Kidney capillary endothelial cell (primary cell): Measurements from ENCODE around the gene ZNF556.

Experiments
- DNase-seq: peaks from one replicate; pipeline ENCODE4 v3.0.0-alpha.2; 2018; ENCODE audit warnings: low spot score

The ZNF556 gene

GRCh38 chr19:2867025-2867991 is at the start of gene ZNF556:
TSS of gene ZNF556 (plus strand) at chr19:2867335. CDS start at chr19:2867422, 87 bp downstream.
- DNase-seq, result no peak

DNA sequence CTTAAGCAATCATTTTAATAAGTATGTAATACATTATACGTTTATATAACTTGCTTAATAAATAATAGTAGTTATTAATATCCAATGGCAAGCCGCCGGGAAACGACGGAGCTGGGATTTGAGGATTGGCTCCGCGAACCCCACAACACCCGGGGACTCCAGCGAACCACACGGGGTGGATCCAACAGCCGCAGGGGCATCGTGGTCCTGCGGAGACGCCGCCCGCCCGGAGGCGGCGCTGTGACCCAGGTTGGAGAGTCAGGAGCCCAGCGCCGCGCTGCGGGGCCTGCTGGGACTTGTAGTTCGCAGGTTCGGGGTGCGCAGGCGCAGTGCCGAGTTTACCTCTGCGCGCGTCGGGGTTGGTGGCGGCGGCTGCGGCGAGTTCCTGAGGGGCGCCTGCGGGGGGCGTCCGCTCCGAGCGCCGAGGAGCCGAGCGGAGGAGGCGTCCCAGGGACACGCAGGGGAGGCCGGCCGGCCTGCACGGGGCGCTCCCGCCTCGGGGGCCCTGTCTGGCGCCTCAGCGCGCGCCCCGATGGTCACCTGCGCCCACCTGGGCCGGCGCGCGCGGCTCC is 47.5 kb upstream of the ZNF556 start, which contains the start of gene ZNF554:
Gene ZNF554 (plus strand): TSS at position 329 of the 572 bp plus-strand sequence. CDS start 204 bp downstream, at position 533.
- peak; percentile 95 for DNase-seq

DNA sequence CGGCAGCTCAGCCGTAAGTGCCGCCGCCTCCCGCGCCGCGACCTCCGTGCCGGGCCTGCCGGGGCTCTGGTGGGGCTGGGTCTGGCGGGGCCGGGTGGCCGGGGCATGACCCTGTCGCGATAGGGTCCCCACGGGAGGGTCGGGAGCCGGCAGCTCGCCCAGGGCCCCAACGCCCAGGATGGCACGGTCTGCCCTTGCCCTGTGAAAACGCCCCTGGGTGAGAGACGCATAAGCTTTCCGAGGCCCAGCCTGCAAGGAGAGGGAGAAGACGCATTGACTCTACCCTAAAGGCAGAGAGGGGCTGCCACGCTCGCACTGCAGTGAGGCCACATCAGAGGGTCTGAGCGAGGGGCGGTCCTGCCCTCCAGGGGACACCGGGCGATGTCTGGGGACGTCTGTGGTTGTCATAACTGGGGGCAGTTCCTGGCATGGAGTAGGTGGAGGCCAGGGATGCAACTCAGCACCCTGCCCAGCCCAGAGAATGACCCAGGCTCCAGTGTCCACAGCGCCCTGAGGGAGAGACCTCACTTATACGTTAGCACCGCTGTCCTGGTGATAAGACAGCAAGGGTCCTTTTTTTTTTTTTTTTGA is 46.9 kb upstream of the ZNF556 start:
- DNase-seq, result no peak

DNA sequence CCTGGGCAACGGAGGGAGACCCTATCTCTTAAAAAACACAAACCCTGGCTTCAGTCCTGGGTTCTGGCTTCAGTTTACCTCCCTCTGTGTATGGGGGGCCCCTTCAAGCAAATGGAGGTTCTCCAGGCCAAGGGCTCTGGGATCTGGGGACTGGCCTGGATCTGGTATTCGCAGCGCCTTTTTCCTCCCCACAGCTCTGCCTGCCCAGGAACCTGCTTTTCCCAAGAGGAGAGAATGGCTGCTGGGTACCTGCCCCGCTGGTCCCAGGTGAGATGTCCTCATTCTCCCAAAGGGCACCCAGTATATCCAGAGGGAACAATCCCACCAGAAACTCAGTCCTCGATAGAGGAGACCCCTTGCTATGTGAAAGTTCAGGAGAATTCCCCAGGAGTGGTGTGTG is 44.3 kb upstream of the ZNF556 start:
- DNase-seq, result no peak

GRCh38 chr19:2823646-2824045 is 43.5 kb upstream of the ZNF556 start:
- DNase-seq, result no peak

DNA sequence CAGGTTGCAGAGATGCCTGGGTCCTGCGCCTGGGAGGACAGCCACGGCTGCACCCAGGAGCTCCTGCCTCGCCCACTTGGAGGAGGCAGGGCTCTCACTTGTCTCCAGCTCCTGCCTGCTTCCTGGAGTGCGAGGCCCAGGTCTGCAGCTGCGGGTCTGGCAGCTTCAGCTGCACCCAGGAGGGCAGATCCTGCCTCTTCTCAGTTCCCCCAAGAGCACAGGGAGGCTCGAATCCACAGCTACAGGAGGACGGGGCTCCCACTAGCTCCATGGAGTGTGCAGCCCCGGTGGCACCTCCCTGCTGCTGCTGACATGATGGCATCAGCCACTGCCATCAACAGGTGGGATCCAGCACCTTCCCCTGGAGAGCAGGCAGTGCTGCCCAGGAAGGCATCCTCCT is 43.0 kb upstream of the ZNF556 start:
- no peak for DNase-seq

- DNase-seq, result no peak
Measured at GRCh38 chr19:2827022-2827421, 40.1 kb upstream of the ZNF556 start.

- DNase-seq, result no peak
Measured at GRCh38 chr19:2827840-2828489, 39.2 kb upstream of the ZNF556 start.

- DNase-seq, result no peak
Measured at GRCh38 chr19:2834294-2834871, 32.8 kb upstream of the ZNF556 start.

DNA sequence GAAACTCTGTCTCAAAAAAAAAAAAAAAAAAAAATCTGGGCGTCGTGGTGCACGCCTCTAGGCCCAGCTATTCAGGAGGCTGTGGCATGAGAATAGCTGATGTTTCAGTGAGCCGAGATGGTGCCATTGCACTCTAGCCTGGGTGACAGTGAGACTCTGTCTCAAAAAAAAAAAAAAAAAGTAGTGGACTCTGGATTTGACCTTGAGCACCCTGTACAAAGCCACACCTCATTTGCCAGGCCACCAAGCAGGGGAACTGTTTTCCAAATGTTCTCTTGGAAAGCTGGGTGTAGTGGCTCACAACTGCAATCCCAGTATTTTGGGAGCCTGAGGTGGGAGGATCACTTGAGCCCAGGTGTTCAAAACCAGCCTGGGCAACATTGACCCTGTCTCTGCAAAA is 29.7 kb upstream of the ZNF556 start:
- no peak for DNase-seq

DNA sequence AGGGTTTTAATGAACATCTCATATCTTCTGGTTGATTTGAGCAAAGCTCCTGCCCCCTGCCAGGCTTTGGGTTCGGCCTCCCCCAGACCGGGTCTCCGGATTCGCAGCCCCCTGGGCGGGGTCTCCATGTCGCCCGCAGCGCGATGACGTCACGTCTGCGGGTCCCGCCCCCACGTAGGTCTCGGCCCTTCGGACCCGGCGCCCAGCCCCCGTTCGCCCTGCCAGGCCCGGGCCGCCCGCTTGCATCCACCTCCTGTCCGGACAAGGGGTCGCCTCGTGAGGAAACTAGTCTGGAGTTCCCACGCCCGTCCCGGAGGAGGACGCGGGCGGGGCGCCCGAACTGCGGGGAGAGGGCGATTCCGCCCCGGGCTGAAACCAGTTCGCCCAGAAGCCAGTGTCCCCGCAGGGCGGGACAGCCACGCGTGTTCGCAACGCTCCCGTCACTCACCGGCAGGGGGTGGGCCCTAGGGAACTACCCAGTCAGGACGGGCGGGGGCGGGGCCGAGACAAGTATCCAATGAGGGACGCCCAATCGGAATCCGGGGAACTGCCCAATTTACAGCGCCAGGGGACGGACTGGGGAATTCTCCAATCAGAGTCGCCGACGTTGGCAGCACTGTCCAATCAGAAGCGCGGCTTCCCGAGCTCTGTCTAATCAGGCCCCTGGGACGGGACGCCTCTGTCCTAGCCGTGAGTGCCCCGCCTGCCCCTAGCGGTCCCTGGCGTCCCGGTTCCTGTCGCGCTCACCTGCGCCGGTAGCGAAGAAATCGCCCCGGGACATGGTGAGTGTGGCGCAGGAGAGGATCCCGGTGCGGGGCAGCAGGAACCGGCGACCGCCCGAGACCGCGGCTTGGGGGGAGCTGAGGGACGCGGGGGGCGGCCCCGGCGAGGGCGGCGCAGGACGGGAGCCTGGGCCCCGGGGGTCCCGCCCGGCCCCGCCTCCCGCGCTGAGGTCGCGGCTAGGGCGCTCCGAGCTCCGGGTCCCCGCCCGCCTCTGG is 26.0 kb upstream of the ZNF556 start, which contains the start of gene ZNF555:
Gene ZNF555 (plus strand): TSS at position 682 of the 998 bp plus-strand sequence. CDS start 98 bp downstream, at position 780.
- peak; percentile 97 for DNase-seq

GRCh38 chr19:2841855-2842574 is 25.1 kb upstream of the ZNF556 start:
- DNase-seq, result no peak

DNA sequence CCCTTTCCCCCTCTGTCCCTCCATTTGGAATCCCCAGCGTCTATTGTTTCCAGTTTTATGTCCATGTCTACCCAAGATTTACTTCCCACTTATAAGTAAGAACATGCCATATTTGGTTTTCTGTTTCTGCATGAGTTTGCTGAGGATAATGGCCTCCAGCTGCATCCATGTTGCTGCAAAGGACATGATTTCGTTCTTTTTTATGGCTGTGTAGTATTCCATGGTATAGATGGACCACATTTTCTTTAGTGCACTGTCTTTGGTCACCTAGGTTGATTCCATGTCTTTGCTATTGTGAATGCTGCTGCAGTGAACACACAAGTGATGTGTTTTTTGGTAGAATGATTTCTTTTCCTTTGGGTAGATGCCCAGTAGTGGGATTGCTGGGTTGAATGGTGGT is 22.0 kb upstream of the ZNF556 start:
- no peak for DNase-seq

DNA sequence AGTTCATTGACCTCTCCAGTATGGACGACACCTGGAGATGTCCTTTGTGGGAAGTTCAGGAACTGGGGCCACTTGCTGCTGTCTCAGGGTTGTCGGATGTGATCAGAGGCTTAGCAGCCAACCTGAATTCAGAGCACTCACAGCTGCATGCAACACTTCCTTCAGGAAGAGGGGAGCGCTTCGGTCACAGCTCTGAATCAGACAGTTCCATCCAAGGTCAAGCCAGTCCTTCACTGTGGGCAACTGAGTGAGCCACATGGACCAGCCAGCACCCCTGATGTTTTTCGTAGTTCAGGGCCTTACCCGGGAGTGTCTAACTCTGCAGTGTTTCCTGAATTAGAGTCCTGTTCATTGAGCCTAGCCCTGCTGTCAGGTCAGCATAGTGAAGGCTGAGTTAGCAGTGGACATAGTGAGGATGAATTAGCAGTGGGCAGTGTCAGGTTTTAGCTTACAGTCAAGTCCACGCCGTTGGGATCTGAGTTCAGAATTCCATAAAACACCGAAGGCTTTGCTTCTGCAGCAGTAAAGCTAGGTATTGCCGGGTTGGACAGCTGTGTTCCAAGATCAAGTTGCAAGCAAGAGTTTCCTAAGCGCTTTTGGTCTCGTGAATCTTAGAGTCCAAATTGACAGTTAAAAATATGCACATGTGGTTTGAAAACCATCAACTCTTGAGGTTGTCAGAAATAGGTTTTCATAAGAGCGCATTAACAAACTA is 20.8 kb upstream of the ZNF556 start:
- no peak for DNase-seq

DNA sequence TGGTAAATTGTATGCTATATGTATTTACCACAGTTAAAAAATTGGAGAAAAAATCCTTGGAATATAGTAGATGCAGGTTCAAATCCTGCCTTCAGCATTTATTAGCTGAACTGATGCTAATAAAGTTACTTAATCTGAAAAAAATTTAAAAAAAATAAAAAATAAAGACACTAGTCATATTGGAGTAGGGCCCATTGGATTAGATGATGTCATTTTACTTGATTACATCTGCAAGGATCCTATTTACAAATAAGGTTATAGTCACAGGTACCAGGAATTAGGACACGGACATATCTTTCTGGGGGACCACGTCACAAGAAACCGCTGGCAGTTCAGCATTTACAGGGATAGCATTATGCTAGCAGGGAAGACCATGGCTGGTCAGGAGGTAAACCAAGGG is 19.6 kb upstream of the ZNF556 start:
- DNase-seq, result no peak

- no peak for DNase-seq
Measured at GRCh38 chr19:2848616-2849015, 18.5 kb upstream of the ZNF556 start.

GRCh38 chr19:2850256-2850925 is 16.7 kb upstream of the ZNF556 start:
- no peak for DNase-seq

GRCh38 chr19:2852598-2852997 is 14.5 kb upstream of the ZNF556 start:
- DNase-seq, result no peak
